Fibroblast of the aortic adventitia (primary cell): ENCODE results near the gene MEG3. TPM values are rescaled to one million over a fixed set of nuclear protein-coding genes. Genes with fewer than 3 reads are reported as not detected.

Experiments used
- DNase-seq: peaks from one replicate; pipeline ENCODE4 v3.0.0-alpha.2; 2010; ENCODE audit warnings: low read depth
- H3K4me3 ChIP-seq: 2 replicates; pipeline ENCODE4 v1.5.1; 2011; ENCODE audit warnings: low read depth, mild to moderate bottlenecking, control low read depth, low read length, moderate library complexity
- total RNA-seq: library from RNA; depleted of rRNA; stranded (reverse); fragments of >200 nt; gene quantifications from 2 replicates; pipeline ENCODE4 v1.2.3, GENCODE V29; 2012; ENCODE audit warnings: low replicate concordance
- TF ChIP-seq, protein P1 (sequence below): IDR thresholded peaks from 2 replicates; pipeline ENCODE4 v1.5.1; 2011; ENCODE audit warnings: mild to moderate bottlenecking, low read length, control low read depth, inconsistent platforms; ENCODE audit not compliant: insufficient read depth

Gene MEG3
- total RNA-seq, 1 donor: 155 TPM

DNA sequence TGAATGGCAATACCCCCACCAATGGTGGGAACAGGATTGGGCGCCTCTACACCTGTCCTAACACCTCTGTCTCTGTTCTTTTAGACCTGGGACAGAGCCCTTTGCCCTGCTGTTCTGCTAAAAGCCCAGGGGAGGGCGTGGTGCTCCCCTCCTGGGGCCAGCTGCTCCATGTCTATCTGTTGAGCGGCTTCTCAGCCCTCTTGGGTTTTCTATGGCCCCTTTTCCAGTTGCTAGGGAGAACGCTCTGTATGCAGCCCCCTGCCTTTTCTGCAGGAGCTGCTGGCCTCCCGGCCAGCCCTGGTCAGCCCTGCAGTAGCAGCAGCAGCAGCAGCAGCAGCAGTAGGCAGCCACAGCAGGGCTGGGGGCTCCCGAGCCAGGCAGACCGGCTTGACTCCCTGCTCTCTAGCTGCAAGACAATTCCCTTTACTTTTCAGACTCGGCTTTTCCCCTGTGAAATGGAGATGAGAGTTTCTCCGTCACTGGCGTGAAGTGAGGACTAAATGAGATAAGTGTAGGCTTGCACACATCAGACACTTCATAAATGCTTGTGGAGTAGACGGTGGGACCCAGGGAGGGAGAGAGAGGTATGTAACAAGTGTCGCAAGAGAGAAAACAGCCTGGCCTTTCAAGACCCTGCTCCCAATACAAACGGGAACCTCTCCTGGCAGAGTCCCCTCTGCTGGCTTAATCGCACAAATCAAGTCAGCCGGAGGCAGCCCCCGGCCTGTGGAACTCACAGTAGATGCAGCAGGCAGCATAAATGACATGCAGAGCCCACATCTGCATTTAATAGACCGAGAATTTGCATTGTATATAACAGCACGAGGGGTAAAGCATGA lies 76.6 kb downstream of the MEG3 start:
- TF ChIP-seq, protein P1, sequence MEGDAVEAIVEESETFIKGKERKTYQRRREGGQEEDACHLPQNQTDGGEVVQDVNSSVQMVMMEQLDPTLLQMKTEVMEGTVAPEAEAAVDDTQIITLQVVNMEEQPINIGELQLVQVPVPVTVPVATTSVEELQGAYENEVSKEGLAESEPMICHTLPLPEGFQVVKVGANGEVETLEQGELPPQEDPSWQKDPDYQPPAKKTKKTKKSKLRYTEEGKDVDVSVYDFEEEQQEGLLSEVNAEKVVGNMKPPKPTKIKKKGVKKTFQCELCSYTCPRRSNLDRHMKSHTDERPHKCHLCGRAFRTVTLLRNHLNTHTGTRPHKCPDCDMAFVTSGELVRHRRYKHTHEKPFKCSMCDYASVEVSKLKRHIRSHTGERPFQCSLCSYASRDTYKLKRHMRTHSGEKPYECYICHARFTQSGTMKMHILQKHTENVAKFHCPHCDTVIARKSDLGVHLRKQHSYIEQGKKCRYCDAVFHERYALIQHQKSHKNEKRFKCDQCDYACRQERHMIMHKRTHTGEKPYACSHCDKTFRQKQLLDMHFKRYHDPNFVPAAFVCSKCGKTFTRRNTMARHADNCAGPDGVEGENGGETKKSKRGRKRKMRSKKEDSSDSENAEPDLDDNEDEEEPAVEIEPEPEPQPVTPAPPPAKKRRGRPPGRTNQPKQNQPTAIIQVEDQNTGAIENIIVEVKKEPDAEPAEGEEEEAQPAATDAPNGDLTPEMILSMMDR: no peak
- DNase-seq: no peak

DNA sequence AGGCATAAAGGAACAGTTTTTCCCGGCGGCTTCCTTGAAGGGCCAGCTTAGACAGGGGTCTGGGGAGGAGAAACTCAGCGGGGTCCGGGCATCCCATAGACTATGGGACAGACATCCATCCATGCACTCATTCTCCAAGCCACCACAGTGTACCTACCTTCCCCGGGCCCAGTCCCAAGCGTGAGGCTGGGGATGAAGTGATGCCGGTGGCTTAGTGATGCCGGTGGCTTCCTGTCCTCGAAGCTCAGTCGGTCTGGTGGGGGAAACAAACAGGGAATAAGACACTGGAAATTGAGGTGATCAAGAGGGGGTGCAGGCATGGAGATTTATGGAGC lies 77.2 kb downstream of the MEG3 start:
- DNase-seq: no peak
- H3K4me3 ChIP-seq: no peak overlapping the region

More for the DNA sequence above, 76.6 kb downstream of the MEG3 start:
- H3K4me3 ChIP-seq: no peak overlapping the region

DNA sequence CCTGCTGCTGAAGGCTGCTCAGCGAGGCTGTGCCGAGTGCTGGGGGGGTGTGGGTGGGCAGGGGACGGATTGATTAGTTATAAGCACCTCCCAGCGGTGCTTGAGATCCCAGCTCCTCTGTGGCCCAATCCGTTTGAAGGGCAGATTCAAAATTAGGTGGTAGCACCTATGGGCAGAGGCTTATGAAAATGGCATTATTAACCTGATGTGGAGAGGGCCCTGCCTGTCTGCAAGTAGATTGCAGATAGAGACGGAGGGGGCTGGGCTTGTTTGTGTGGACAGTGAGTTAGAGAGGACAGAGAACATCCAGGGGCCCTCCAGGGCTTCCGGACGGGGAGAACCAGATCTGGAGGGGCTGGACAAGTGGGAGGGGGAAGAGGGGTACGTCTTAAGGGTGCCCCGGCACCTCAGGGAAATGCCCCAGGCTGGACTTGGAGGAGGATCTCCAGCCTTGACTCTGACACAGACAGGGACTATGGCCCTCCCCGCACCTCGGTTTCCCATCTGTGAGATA lies 77.8 kb downstream of the MEG3 start, which contains the start of gene RTL1:
Gene RTL1, minus strand, starts transcription at position 51 of the 514 bp plus-strand sequence. CDS start 18,934 bp downstream, outside the sequence.
- TF ChIP-seq, protein P1: no peak
- H3K4me3 ChIP-seq: no peak within 1 kb of the TSS
- no peak for DNase-seq

More for the DNA sequence above, 77.2 kb downstream of the MEG3 start:
- TF ChIP-seq, protein P1: no peak

DNA sequence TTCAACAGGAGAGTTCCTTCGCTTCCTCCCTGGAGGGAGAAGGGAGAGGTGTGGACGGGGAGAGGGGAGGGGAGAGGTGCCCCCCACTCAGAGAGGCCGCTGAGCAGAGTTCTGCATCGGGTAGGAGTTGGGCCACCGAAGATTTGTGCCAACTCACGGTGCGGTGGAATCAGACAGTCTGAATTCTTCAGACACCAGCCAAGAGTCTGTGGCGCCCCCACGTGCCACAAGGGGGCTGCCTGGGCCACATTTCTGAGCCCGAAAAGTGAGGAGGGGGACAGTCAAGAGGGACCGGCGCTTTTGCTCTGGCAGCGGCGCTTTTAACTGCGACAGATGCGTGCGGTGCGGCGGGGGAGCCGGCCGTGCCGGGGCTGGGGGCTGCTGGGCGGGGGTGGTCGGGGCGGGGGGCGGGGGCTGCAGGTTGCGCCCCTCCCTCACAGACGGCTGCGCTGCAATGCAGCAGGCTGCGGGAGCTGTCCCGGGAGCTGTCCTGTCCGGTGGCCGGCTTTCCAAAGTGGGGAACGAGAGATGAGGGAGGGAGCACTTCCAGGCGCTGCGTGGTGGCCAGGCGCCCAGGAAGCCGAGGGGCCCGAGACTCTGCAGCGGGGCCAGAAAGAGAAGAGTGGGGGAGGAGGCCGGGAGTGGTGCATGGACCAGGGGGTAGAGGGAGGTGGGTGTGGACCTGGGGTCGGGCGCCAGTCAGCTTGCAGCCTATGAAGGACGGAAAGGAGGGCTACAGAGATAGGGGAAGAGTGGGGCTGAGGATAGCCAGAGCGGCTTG lies 78.6 kb downstream of the MEG3 start:
- no peak for DNase-seq
- TF ChIP-seq, protein P1: peak; percentile 19
- H3K4me3 ChIP-seq: no peak overlapping the region

DNA sequence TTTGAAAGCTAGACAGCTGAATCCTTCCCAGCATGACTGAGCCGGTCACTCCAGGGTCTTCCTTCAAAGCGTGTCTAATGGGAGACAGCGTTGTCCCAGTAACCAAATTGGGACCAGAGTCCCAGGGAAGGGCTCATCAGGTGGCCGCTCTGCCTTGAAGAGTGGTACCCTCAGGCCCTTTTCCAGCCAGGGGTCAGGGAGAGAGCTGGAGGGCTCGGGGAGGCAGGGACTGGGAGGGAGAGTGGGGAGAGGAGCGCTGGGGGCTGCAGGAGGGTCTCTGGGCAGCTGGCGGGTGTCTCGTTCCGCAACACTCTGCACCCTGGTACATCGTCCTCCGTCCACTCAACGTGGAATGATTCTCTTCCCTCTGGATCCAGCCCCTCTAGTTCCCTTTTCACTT lies 79.2 kb downstream of the MEG3 start:
- TF ChIP-seq, protein P1: no peak
- no peak overlapping the region for H3K4me3 ChIP-seq
- DNase-seq: no peak

DNA sequence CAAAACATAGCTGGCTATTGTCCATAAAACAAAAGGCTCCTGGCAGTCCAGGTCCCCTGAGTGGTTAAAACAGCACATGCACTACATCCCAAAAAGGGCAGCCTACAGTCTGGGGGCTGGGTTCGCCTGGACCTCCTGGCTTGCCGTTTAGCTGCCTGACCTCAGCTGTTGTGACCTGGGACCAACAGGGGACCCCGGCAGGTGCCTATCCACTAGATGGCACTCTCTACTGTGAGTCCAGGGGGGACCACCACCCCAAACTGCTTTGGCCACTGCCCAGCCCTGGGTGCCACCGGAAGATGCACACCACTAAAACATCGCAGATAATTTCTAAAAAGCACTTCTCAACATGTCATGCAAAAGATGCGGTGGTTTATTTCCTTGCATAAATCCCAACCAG lies 80.5 kb downstream of the MEG3 start:
- TF ChIP-seq, protein P1: no peak
- DNase-seq: no peak
- H3K4me3 ChIP-seq: no peak overlapping the region
